ENCODE results near the gene ALG12. TPM values are rescaled to one million over a fixed set of nuclear protein-coding genes. Genes with fewer than 3 reads are reported as not detected.

Gene ALG12
- total and polyA plus RNA-seq, 2 of the 13 experiments (the other 11 are each of a cell fraction or from before 2014, with no cell fraction given), result 7.8 to 15.8 TPM

GRCh38 chr22:49852898-49853894, 65.0 kb downstream of the ALG12 start, which contains the start of gene ZBED4 (continued):
- no peak; the same call in 1 of the 2 replicates for TF ChIP-seq ZNF724P (CRISPR knock-in tag; IDR thresholded peaks at IDR 0.05; ENCODE audit: borderline replicate concordance)
- no peak for TF ChIP-seq TOPORS (CRISPR knock-in tag; IDR thresholded peaks at IDR 0.05)
- TF ChIP-seq U2AF1 (optimal IDR thresholded peaks at IDR 0.05; ENCODE audit: low read depth, low read length), result no peak
- no peak for TF ChIP-seq IRX3 (CRISPR knock-in tag; IDR thresholded peaks at IDR 0.05; ENCODE audit: borderline replicate concordance, low read depth)
- no peak for TF ChIP-seq CHD4 (IDR thresholded peaks at IDR 0.05; ENCODE audit: borderline replicate concordance, low read length)
- TF ChIP-seq NR2F6 (IDR thresholded peaks at IDR 0.05), result no peak; the same call in 1 of the 2 replicates
- no peak; the same call in 1 of the 2 replicates for TF ChIP-seq NR2F6 (CRISPR knock-in tag; IDR thresholded peaks at IDR 0.05)
- peak; percentile 36; the same call in 1 of the 2 replicates for TF ChIP-seq ZNF331 (CRISPR knock-in tag; IDR thresholded peaks at IDR 0.05)
- no peak for TF ChIP-seq BATF2 (CRISPR knock-in tag; IDR thresholded peaks at IDR 0.05)
- TF ChIP-seq NR3C1 (CRISPR knock-in tag; IDR thresholded peaks at IDR 0.05), result no peak
- no peak for TF ChIP-seq LBX2 (CRISPR knock-in tag; IDR thresholded peaks at IDR 0.05; ENCODE audit: borderline replicate concordance)
- 0 out of 2 replicates have a peak, but pooled peaks have one; percentile 23 for TF ChIP-seq ISL2 (CRISPR knock-in tag; IDR thresholded peaks at IDR 0.05)
- TF ChIP-seq ZNF484 (CRISPR knock-in tag; IDR thresholded peaks at IDR 0.05; ENCODE audit: borderline replicate concordance, low read depth), result 0 out of 2 replicates have a peak, but pooled peaks have one; percentile 21
- peak; percentile 68 for TF ChIP-seq HOXD1 (CRISPR knock-in tag; IDR thresholded peaks at IDR 0.05)
- TF ChIP-seq TCF7 (IDR thresholded peaks at IDR 0.05; ENCODE audit: low read depth), result no peak
- no peak for TF ChIP-seq ZBTB43 (CRISPR knock-in tag; conservative IDR thresholded peaks at IDR 0.05)
- TF ChIP-seq TP53 (CRISPR knock-in tag; conservative IDR thresholded peaks at IDR 0.05), result no peak
- TF ChIP-seq KLF12 (CRISPR knock-in tag; IDR thresholded peaks at IDR 0.05; ENCODE audit: borderline replicate concordance), result peak; percentile 70; the same call in 1 of the 2 replicates
- no peak for TF ChIP-seq SMARCC2 (IDR thresholded peaks at IDR 0.05)
- no peak for TF ChIP-seq ZC3H13 (CRISPR knock-in tag; IDR thresholded peaks at IDR 0.05)
- no peak for TF ChIP-seq ZNF577 (CRISPR knock-in tag; IDR thresholded peaks at IDR 0.05; ENCODE audit: borderline replicate concordance, low read depth)
- TF ChIP-seq NCOR1 (IDR thresholded peaks at IDR 0.05; ENCODE audit: borderline replicate concordance, low read length), result no peak
- no peak for TF ChIP-seq ZBTB33 (CRISPR knock-in tag; IDR thresholded peaks at IDR 0.05)
- TF ChIP-seq HOXA9 (CRISPR knock-in tag; IDR thresholded peaks at IDR 0.05; ENCODE audit: borderline replicate concordance), result no peak
